Mucosa of descending colon (tissue), 3 donors: ENCODE measurements around the gene SUFU. TPM values are rescaled to one million over a fixed set of nuclear protein-coding genes. Genes with fewer than 3 reads are reported as not detected.

ENCODE experiments used
- ATAC-seq: fragments of 200-7000 bp; cut with Tn5 transposase; one replicate; pipeline ENCODE4 v1.9.1; 2020; ENCODE audit warnings: mild to moderate bottlenecking, moderate library complexity
- DNase-seq, 3 donors: peaks; one replicate each; pipeline ENCODE4 v3.0.0-alpha.2; 2020
- H3K36me3 ChIP-seq: fragments of 200-600 bp; one replicate; pipeline ENCODE4 v1.8.0; 2021; ENCODE audit warnings: low read depth, mild to moderate bottlenecking
- H3K4me1 ChIP-seq: fragments of 200-600 bp; one replicate; pipeline ENCODE4 v1.8.0; 2021; ENCODE audit warnings: low read depth, mild to moderate bottlenecking
- H3K4me3 ChIP-seq: fragments of 200-600 bp; one replicate; pipeline ENCODE4 v1.8.0; 2021; ENCODE audit warnings: mild to moderate bottlenecking
- H3K9me3 ChIP-seq: fragments of 200-600 bp; one replicate; pipeline ENCODE4 v1.8.0; 2021; ENCODE audit warnings: mild to moderate bottlenecking
- intact Hi-C, 2 donors: fragments of 100-400 bp; cut with DNase I in 1 of 2; cut with micrococcal nuclease in 1 of 2; formaldehyde crosslinking; loops; one replicate each; pipeline versions ENCODE4 v1.11.0 to v1.11.1; 2022; cut with DNase I, micrococcal nuclease
- total RNA-seq, 3 donors: library from RNA; stranded (reverse); fragmentation: NEBNext Ultra II Directional in 2 of 3; extraction: Animal tissue kit (Norgen Biotek cat#: 25700) in 2 of 3; gene quantifications; one replicate each; pipeline versions ENCODE4 v1.2.1 to v1.2.4, GENCODE V29; 2021 to 2023
- TF ChIP-seq, protein P1 (sequence below): fragments of 200-600 bp; IDR thresholded peaks from one replicate; pipeline ENCODE4 v1.8.0; 2022; ENCODE audit warnings: antibody characterized with exemption, mild to moderate bottlenecking
- donor health status: DM: no; HTN: no; CAD: no; lungs with moderate emphysema.
- donor health status: DM: no; HTN: no; CAD: no.
- donor health status: DM: no; HTN: yes; CAD: no.

Gene SUFU
- total RNA-seq, 3 donors from 2014 or later: 9.0 to 13.9 (median 9.5) TPM

DNA sequence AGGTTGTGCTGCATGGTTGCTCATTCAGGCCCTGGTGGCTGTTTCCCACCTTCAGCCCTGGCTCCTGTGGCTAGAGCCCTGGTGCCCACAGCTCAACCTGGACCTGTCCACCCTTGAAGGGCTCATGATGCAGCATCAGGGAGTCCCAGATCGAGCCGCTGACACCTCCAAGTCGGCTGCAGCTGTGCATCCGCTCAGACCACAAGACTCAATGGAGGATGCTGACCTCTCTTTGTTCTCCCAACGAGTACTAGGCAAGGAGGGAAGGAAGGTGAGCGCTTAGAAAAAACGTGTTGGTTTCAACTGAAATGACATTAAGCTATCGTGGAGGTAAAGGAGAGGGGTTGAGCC is 43.0 kb upstream of the SUFU start:
- ATAC-seq (peak; percentile 42), DNase-seq (no peak)
- H3K9me3 ChIP-seq: no peaks in the 10 kb centered on the region
- intact Hi-C loops: no loop called here
- peaks cover 20% of the 10 kb centered on the region for H3K4me1 ChIP-seq
- TF ChIP-seq, protein P1, sequence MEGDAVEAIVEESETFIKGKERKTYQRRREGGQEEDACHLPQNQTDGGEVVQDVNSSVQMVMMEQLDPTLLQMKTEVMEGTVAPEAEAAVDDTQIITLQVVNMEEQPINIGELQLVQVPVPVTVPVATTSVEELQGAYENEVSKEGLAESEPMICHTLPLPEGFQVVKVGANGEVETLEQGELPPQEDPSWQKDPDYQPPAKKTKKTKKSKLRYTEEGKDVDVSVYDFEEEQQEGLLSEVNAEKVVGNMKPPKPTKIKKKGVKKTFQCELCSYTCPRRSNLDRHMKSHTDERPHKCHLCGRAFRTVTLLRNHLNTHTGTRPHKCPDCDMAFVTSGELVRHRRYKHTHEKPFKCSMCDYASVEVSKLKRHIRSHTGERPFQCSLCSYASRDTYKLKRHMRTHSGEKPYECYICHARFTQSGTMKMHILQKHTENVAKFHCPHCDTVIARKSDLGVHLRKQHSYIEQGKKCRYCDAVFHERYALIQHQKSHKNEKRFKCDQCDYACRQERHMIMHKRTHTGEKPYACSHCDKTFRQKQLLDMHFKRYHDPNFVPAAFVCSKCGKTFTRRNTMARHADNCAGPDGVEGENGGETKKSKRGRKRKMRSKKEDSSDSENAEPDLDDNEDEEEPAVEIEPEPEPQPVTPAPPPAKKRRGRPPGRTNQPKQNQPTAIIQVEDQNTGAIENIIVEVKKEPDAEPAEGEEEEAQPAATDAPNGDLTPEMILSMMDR: no peak
- no peak overlapping the region for H3K4me3 ChIP-seq
- H3K36me3 ChIP-seq: no peaks in the 10 kb centered on the region

DNA sequence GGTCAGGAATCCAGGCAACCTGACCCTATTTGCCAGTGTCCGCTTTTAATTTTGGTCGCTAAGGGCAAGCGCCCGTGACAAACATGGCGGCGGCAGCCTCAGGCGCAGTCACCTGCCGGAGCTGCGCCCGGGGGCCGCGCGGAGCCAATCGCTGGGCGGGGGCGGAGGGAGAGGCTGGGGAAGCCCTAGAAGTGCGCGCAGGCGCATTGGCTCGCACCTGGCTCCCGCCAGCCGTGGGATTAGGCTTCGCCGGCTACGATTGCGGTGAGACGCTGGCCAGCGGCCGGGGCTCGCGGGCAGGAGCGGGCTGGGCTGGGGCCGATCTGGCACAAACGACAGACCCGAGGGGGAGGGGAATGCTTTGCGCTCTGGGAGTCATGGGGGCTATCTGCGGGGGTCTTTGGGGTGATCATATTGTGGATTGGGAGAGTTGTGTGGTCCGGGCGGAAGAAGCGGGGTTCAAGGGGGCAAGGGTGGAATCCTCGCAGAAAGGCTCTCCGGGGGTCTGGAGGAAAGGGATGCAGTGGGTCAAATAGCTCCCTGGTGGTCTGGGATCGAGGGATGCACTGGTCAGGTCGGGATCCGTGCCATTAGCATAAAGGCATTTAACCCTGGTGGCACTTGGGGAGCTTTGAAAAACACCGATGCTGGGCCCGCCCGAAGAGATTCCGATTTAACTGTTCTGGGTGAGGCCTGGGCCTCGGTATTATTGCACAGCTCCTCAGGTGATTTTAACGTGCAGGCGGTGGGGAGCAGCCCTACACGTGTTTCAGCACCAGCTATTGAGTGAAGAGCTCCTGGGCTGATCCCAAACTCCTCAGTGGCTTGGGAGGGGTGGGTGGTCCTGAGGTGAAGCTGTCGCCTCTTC is 42.4 kb upstream of the SUFU start:
- intact Hi-C loops: no loop called here
- Histone ChIP-seq H3K9me3 (no peaks in the 10 kb centered on the region), H3K4me3 (no peak overlapping the region), H3K36me3 (no peaks in the 10 kb centered on the region), H3K4me1 (peaks cover 21% of the 10 kb centered on the region)
- TF ChIP-seq, protein P1: no peak
- DNase-seq (peak; percentile 96 to 98 (median 97)), ATAC-seq (peak; percentile 98)

DNA sequence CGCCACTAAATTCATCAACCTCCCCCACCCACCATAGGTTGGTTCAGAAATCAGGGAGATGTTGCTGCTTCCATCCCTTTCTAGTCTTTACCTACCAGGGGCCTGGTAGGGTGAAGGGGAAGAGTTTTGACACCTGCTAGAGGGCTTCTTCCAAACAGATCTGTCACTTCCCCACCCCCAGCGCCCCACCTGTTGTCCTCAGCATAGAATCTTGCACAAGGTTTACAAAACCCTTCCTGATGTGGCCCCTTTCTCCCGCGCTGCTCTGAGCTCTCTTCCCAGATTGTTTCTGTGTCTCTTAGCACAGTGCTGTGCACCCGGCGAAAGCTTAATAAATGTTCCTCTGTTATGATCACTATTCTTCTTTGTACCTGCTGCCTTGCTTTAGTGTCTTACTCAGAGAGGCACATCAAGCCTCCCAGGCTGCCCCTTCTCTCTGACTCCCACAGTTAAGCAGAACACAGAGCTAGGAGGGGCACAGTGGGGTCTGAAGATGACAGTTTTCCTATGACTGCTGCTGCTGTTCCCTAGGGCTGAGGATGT is 41.2 kb upstream of the SUFU start:
- no peak for DNase-seq
- peaks cover 21% of the 10 kb centered on the region for H3K4me1 ChIP-seq
- ATAC-seq: no peak
- no peak overlapping the region for H3K4me3 ChIP-seq
- intact Hi-C loops: no loop called here
- H3K9me3 ChIP-seq: no peaks in the 10 kb centered on the region
- TF ChIP-seq, protein P1: no peak
- no peaks in the 10 kb centered on the region for H3K36me3 ChIP-seq

GRCh38 chr10:102463983-102464382 is 39.8 kb upstream of the SUFU start:
- intact Hi-C loops: no loop called here
- H3K9me3 ChIP-seq: no peaks in the 10 kb centered on the region
- H3K4me3 ChIP-seq: no peak overlapping the region
- ATAC-seq: no peak
- TF ChIP-seq, protein P1: no peak
- no peaks in the 10 kb centered on the region for H3K36me3 ChIP-seq
- DNase-seq: no peak
- H3K4me1 ChIP-seq: peaks cover 21% of the 10 kb centered on the region

DNA sequence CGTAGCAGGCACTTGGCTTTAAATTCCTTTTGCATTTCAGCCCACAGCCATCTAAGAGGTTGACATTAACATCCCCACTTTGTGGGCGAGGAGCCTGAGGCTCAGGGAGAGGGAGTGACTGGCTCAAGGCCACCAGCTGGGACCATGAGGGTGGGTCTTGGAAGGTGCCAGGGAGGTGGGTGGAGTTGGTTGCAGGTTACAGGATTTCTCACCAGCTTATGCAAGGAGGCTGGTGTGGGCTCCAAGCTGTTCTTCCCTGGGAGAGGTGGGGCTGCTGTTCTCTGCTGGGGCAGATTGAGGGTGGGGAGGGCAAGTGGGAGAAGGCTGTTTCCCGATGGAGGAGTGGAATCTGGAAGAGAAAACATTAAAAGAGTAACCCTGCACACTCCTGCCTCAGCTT is 38.3 kb upstream of the SUFU start:
- H3K4me3 ChIP-seq: no peak overlapping the region
- intact Hi-C loops: no loop called here
- no peak for DNase-seq
- no peaks in the 10 kb centered on the region for H3K9me3 ChIP-seq
- H3K4me1 ChIP-seq: peaks cover 21% of the 10 kb centered on the region
- H3K36me3 ChIP-seq: no peaks in the 10 kb centered on the region
- no peak for ATAC-seq
- TF ChIP-seq, protein P1: no peak
